Fibroblast of gingiva (primary cell): ENCODE measurements around the gene SCYL2.

ENCODE experiments used
- DNase-seq: peaks from one replicate; pipeline ENCODE4 v3.0.0-alpha.2; 2011; ENCODE audit warnings: low read depth

SCYL2 gene

GRCh38 chr12:100375038-100375735, 108.2 kb downstream of the SCYL2 start:
- DNase-seq, result peak; percentile 73

GRCh38 chr12:100376161-100376560, 109.2 kb downstream of the SCYL2 start:
- no peak for DNase-seq

GRCh38 chr12:100381379-100381778, 114.4 kb downstream of the SCYL2 start:
- DNase-seq, result no peak

- DNase-seq, result no peak
Measured at GRCh38 chr12:100382338-100382737, 115.4 kb downstream of the SCYL2 start.

- DNase-seq, result no peak
Measured at GRCh38 chr12:100383586-100384558, 116.9 kb downstream of the SCYL2 start.

GRCh38 chr12:100384559-100384935, 117.6 kb downstream of the SCYL2 start:
- no peak for DNase-seq

GRCh38 chr12:100388382-100388781, 121.4 kb downstream of the SCYL2 start:
- no peak for DNase-seq
